Activated CD8-positive, alpha-beta memory T cell treated with anti-CD3 and anti-CD28 coated beads, Interleukin-2, amount 50 U/mL, for 4 hours (primary cell): Measurements from ENCODE around the gene MAPK11.

ENCODE experiments used
- DNase-seq: peaks from one replicate; pipeline ENCODE4 v3.0.0-alpha.2; 2020

MAPK11 gene

GRCh38 chr22:50259302-50259701 is 10.9 kb downstream of the MAPK11 start:
- DNase-seq, result no peak

- no peak for DNase-seq
Measured at GRCh38 chr22:50258361-50259292, 11.6 kb downstream of the MAPK11 start.

GRCh38 chr22:50257451-50258360 is 12.5 kb downstream of the MAPK11 start:
- no peak for DNase-seq

- DNase-seq, result no peak
Measured at GRCh38 chr22:50257041-50257440, 13.1 kb downstream of the MAPK11 start.

GRCh38 chr22:50256258-50256862 is 13.8 kb downstream of the MAPK11 start:
- DNase-seq, result no peak

- no peak for DNase-seq
Measured at GRCh38 chr22:50255607-50256006, 14.6 kb downstream of the MAPK11 start.

GRCh38 chr22:50255099-50255498 is 15.1 kb downstream of the MAPK11 start:
- no peak for DNase-seq

GRCh38 chr22:50253941-50254340 is 16.2 kb downstream of the MAPK11 start:
- no peak for DNase-seq

GRCh38 chr22:50253046-50253915 is 16.9 kb downstream of the MAPK11 start:
- DNase-seq, result no peak

GRCh38 chr22:50252082-50253045 is 17.8 kb downstream of the MAPK11 start:
- DNase-seq, result peak; percentile 73

- no peak for DNase-seq
Measured at GRCh38 chr22:50251477-50252081, 18.6 kb downstream of the MAPK11 start.

GRCh38 chr22:50250555-50251476 is 19.4 kb downstream of the MAPK11 start, which contains the start of gene HDAC10:
Gene HDAC10 (minus strand): TSS chr22:50251265. CDS start chr22:50251032, 233 bp downstream.
- peak; percentile 77 for DNase-seq

- DNase-seq, result no peak
Measured at GRCh38 chr22:50250249-50250554, 20.0 kb downstream of the MAPK11 start.

GRCh38 chr22:50249341-50250248 is 20.6 kb downstream of the MAPK11 start:
- DNase-seq, result no peak

GRCh38 chr22:50248196-50249081 is 21.7 kb downstream of the MAPK11 start:
- DNase-seq, result no peak

GRCh38 chr22:50247748-50248147 is 22.4 kb downstream of the MAPK11 start:
- DNase-seq, result no peak
